GM11168 (cell line): Measurements from ENCODE around the gene PLEKHG5.
"Not testable (repeated sequence)": the region's sequence is repeated elsewhere in the genome, so short reads cannot be mapped to it uniquely, and the experiment has no call there.

Experiments used
- in situ Hi-C: fragments of 300-500 bp; cut with MboI; formaldehyde crosslinking; loops from one replicate; pipeline ENCODE4 v1.12.0; 2022; ENCODE audit warnings: low sequenced_read_pairs; ENCODE audit not compliant: unreplicated experiment

Gene PLEKHG5

DNA sequence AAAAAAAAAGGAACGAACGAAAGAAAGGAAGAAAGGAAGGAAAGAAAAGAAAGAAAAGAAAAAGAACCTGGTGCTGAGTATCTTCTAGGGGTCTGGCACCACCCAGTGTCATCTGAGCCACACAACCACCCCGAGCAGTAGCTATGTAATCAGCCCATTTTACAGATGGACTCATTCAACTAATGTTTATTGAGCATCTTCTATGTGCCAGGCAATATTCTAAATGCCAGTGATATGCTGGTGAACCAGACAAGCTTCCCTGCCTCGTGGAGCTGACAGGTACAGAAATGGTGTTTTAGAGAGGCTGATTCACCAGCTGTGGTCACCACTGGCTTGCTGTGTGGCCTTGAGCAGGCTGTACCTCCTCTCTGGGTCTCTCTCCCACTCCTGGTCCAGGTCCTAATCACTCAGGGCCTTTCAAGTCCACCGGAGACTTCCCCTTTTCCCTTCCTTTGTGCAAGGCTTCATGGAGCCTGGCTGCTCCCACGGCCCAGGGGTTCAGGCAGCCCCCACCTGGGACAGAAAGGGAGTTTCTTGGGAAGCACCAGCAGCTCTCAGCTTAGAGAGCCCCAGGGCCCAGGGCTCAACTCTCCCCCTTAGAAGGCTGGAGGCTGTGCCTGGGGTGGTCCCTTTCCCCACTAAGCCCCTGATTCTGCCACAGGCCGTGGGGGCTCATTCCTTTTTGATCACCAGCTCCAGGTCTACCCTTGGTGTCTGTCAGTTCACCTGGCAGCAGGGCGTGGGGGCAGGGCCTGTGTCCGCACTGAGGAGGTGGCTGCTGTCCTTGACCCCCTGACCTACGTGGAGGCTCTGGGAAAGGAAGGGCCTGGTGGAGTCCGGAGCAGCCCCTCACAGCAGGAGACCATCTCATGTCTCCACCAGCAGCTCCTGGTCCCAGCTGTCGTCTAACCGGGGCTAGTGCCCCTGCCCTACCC, 59.6 kb downstream of the PLEKHG5 start:
- in situ Hi-C loops = not testable (repeated sequence)

- in situ Hi-C loops = not testable (repeated sequence)
Measured at GRCh38 chr1:6429660-6430411, 61.6 kb downstream of the PLEKHG5 start.

GRCh38 chr1:6428453-6428852, 63.0 kb downstream of the PLEKHG5 start:
- in situ Hi-C loops = not testable (repeated sequence)

GRCh38 chr1:6427441-6428390, 63.8 kb downstream of the PLEKHG5 start:
- in situ Hi-C loops = no loop called here

GRCh38 chr1:6426972-6427350, 64.5 kb downstream of the PLEKHG5 start:
- in situ Hi-C loops = no loop called here

GRCh38 chr1:6426277-6426971, 65.0 kb downstream of the PLEKHG5 start:
- in situ Hi-C loops = no loop called here

DNA sequence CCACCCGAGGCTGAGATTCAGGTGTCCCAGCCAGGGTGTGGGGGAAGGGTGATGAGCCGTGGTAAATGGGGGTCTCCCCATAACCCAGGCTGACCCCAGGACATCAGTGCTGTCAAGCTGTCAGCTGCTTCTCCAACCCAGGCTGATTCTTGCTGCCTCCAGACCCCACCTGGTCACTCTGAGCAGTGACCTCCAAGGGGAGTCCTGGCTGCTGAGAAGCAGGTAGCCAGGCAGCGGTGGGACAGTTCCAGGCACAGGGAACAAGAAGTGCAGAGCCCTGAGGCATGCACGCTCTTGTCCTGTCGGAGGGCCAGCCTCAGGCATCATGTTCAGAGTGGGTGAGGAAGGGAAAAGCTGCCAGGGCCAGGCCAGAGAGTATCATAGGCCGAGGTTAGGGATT, 65.8 kb downstream of the PLEKHG5 start:
- in situ Hi-C loops = no loop called here

- in situ Hi-C loops = no loop called here
Measured at GRCh38 chr1:6424619-6425593, 66.6 kb downstream of the PLEKHG5 start, which contains the start of gene ESPN. Gene ESPN, plus strand, starts transcription at chr1:6424776. Its CDS starts 180 bp downstream, at chr1:6424956.

- in situ Hi-C loops = no loop called here
Measured at GRCh38 chr1:6424000-6424565, 67.4 kb downstream of the PLEKHG5 start.

DNA sequence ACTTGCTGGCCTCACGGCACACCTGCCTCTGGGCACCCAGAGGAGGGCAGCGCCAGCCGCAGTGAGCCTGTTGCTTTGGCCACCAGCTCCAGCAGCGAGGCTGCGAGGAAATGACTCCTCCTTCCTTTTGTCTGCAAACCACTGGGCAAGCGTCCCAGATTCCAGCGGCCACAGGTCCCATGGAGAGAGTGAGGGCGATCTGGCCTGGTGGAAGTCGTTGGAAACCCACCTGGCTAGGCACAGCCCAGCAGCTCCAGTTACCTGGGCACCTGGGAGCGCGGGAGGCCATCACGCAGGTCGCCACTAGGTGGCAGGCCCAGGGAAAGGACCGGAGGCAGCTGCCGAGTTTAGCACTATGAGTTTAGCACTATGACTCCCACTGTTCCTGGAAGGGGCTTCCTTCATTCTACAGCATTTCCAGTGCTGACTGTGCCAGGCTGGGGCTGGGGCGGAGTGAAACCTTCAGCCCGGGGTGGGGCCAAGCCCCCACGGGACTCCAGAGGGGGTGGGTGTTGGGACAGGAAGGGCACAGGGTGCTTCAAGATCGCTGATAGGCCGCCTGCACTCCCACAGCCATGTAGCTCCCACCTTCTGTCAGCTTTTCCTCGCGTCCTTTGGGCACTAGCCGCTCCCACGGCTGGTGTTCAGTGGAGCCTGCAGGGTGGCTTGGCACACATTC, 68.0 kb downstream of the PLEKHG5 start:
- in situ Hi-C loops = no loop called here

DNA sequence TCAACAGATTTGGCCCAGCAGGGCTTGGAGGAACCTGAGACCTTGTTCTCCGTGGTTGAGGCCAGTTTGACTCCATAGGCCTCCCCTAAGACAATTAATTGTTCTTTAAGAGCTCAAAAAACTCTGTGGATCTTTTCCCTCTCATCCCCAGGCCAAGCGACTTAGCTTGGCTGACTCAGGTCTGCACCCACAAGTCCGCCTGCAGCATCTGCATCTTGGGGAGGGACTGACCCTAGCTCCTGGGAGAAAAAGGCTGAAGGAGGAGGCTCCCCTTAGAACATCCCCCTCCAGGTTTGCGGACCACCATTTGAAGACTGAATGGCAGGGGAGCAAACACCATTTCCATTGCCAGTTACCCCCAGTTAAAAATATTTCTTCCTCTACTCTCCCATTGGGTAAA, 70.2 kb downstream of the PLEKHG5 start:
- in situ Hi-C loops = no loop called here

- in situ Hi-C loops = no loop called here
Measured at GRCh38 chr1:6420454-6421042, 70.9 kb downstream of the PLEKHG5 start.

GRCh38 chr1:6419804-6420453, 71.5 kb downstream of the PLEKHG5 start, which contains the start of gene HES2:
Gene HES2, minus strand, starts transcription at chr1:6419919. Its CDS starts 99 bp downstream, at chr1:6419820.
- in situ Hi-C loops = no loop called here

DNA sequence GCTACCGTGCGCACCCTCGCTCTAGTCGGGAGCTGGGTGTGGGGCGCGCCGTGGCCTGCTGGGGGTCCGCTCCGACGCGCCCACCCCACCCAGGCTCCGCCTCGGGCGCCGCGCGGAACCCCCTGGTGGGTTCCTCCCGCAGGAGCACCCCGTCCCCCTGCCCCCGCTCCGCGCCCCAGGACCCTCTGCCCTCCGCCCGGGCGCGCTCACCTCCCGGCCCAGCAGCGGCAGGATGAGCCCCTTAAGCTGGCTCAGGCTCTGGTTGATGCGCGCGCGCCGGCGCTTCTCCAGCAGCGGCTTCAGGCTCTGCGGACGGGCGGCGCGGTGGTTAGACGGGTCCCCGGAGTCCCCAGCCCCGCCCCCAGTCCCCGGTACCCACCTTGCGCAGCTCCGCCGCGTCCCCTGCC, 72.1 kb downstream of the PLEKHG5 start:
- in situ Hi-C loops = no loop called here

- in situ Hi-C loops = no loop called here
Measured at GRCh38 chr1:6418668-6419396, 72.6 kb downstream of the PLEKHG5 start.
